Right lobe of liver (tissue), 6 donors: Measurements from ENCODE around the gene TSPAN32. TPM values are rescaled to one million over a fixed set of nuclear protein-coding genes. Genes with fewer than 3 reads are reported as not detected.
"Not testable (repeated sequence)": the region's sequence is repeated elsewhere in the genome, so short reads cannot be mapped to it uniquely, and the experiment has no call there.

Experiments used
- ATAC-seq, 4 donors: fragments of 200-7000 bp; cut with Tn5 transposase; one replicate each; pipeline ENCODE4 v1.9.1; 2020; ENCODE audit warnings: mild to moderate bottlenecking in 4 of 4, moderate library complexity in 4 of 4
- DNase-seq, 3 donors: peaks; one replicate each; pipeline ENCODE4 v3.0.0-alpha.2; 2020
- H3K27ac ChIP-seq, 3 donors: fragments of 200-600 bp; one replicate each; pipeline ENCODE4 v1.8.0; 2022
- H3K27me3 ChIP-seq, 2 donors: fragments of 200-600 bp; one replicate each; pipeline ENCODE4 v1.8.0; 2022
- H3K36me3 ChIP-seq, 4 donors: fragments of 200-600 bp; sonication (generic) in 1 of 4; one replicate each; pipeline versions ENCODE4 v1.5.1 to v1.8.0; 2017 to 2022; ENCODE audit warnings: control low read depth in 1 of 4
- H3K4me1 ChIP-seq, 4 donors: fragments of 200-600 bp; sonication (generic) in 1 of 4; one replicate each; pipeline versions ENCODE4 v1.5.1 to v1.8.0; 2017 to 2022; ENCODE audit warnings: control low read depth in 1 of 4
- H3K4me3 ChIP-seq, 3 donors: fragments of 200-600 bp; one replicate each; pipeline ENCODE4 v1.8.0; 2022
- H3K9me3 ChIP-seq, 4 donors: fragments of 200-600 bp; sonication (generic) in 1 of 4; one replicate each; pipeline versions ENCODE4 v1.5.1 to v1.8.0; 2017 to 2022; ENCODE audit warnings: control low read depth in 1 of 4
- POLR2A ChIP-seq: fragments of 450-650 bp; IDR thresholded peaks from one replicate; pipeline ENCODE4 v1.6.1; 2017; ENCODE audit warnings: antibody characterized with exemption, mild to moderate bottlenecking
- WGBS: methylation state at CpG from one replicate; pipeline ENCODE4 v1.1.6; 2018; ENCODE audit warnings: low coverage, low lambda C conversion rate; ENCODE audit not compliant: insufficient coverage; ENCODE audit errors: missing lambda C conversion rate; 5-methylcytosine and 5-hydroxymethylcytosine counted together
- intact Hi-C, 2 donors: fragments of 100-400 bp; cut with DNase I; formaldehyde crosslinking; loops; one replicate each; pipeline versions ENCODE4 v1.11.2 to v1.14.1; 2022
- total RNA-seq, 6 experiments: library from RNA; depleted of rRNA in 2 of 6; stranded (reverse); fragments of >200 nt in 2 of 6; fragmentation: NEBNext Ultra II Directional in 3 of 6; extraction: Animal tissue kit (Norgen Biotek cat#: 25700) in 3 of 6; gene quantifications; one replicate each; pipeline versions ENCODE4 v1.1.0 to v1.2.4, GENCODE V29; 2016 to 2023
- TF ChIP-seq, protein P1 (sequence below), 4 donors: fragments of 200-600 bp in 3 of 4; fragments of 450-650 bp in 1 of 4; IDR thresholded peaks; one replicate each; pipeline versions ENCODE4 v1.5.1 to v1.8.0; 2016 to 2022; ENCODE audit warnings: antibody characterized with exemption in 4 of 4, mild to moderate bottlenecking in 2 of 4
- donor health status: DM: no; HTN: yes; CAD: no.
- donor health status: DM: no; HTN: no; CAD: no.
- donor health status: DM: no; HTN: no; CAD: no.
- donor health status: DM: no; HTN: yes; CAD: no.
- donor health status: DM: no; HTN: yes; CAD: no.

The TSPAN32 gene
- total RNA-seq, 6 experiments from 2014 or later, result 0.24 to 1.2 (median 0.63) TPM; not detected in 2

DNA sequence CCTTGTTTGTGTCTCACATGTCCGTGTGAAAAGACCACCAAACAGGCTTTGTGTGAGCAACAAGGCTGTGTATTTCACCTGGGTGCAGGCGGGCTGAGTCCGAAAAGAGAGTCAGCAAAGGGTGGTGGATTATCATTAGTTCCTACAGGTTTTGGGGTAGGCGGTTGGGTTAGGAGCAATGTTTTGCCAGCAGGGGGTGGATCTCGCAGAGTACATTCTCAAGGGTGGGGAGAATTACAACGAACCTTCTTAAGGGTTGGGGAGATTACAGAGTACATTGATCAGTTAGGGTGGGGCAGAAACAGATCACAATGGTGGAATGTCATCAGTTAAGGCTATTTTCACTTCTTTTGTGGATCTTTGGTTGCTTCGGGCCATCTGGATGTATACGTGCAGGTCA is 36.9 kb downstream of the TSPAN32 start:
- H3K9me3 ChIP-seq, intact Hi-C loops, H3K4me1 ChIP-seq, H3K27me3 ChIP-seq, ATAC-seq, H3K4me3 ChIP-seq, H3K27ac ChIP-seq, DNase-seq, H3K36me3 ChIP-seq: not testable (repeated sequence)
- 68% methylated on average over 6 of the region's 8 CpGs for WGBS

DNA sequence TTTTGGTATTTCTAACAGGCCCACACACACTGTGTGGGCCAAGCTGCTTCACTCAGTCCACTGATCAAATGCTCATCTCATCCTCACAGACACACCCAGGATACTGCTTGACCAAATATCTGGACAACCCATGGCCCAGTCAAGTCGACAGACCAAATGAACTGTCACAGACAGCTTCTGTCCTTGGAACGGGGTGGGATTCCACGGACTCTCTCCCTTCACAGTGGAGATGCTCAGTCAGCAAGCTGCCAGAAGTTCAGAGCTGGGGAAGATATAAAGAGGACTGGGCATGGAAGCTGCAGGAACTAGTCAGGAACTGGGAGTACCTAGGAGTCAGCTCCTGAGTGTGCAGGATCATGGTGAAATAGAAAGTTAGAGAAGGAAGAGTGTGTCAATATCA is 40.7 kb downstream of the TSPAN32 start:
- no peak overlapping the region for H3K4me3 ChIP-seq
- WGBS, result no CpG with 5 or more reads among the region's 3 CpGs
- no peak for ATAC-seq
- no peak overlapping the region for H3K27ac ChIP-seq
- no peaks in the 10 kb centered on the region for H3K27me3 ChIP-seq
- peaks cover 0 to 7% (median 3%) of the 10 kb centered on the region in 4 donors for H3K4me1 ChIP-seq
- H3K36me3 ChIP-seq, result no peaks in the 10 kb centered on the region
- TF ChIP-seq, protein P1, sequence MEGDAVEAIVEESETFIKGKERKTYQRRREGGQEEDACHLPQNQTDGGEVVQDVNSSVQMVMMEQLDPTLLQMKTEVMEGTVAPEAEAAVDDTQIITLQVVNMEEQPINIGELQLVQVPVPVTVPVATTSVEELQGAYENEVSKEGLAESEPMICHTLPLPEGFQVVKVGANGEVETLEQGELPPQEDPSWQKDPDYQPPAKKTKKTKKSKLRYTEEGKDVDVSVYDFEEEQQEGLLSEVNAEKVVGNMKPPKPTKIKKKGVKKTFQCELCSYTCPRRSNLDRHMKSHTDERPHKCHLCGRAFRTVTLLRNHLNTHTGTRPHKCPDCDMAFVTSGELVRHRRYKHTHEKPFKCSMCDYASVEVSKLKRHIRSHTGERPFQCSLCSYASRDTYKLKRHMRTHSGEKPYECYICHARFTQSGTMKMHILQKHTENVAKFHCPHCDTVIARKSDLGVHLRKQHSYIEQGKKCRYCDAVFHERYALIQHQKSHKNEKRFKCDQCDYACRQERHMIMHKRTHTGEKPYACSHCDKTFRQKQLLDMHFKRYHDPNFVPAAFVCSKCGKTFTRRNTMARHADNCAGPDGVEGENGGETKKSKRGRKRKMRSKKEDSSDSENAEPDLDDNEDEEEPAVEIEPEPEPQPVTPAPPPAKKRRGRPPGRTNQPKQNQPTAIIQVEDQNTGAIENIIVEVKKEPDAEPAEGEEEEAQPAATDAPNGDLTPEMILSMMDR (IDR thresholded peaks at IDR 0.05), result no peak
- TF ChIP-seq POLR2A, result no peak
- intact Hi-C loops, result no loop called here
- DNase-seq, result no peak
- no peaks in the 10 kb centered on the region for H3K9me3 ChIP-seq

DNA sequence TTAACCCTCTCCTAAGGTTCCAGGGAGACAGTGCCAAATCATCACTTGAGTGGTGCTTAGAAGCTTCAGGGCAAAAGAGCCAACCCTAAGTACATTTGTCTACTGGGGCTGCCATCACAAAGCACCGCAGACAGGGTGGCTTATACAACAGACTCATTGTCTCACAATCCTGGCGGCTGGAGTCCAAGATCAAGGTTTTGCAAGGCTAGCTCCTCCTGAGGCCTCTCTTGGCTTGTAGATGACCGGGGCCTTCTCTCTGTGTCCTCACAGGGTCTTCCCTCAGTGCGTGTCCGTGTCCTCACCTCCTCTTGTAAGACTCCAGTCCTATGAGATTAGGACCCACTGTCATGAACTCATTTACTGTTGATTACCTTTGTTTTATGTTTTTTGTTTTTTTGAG is 41.2 kb downstream of the TSPAN32 start:
- WGBS, result 79% methylated on average over 4 of the region's 5 CpGs
- intact Hi-C loops, result no loop called here

DNA sequence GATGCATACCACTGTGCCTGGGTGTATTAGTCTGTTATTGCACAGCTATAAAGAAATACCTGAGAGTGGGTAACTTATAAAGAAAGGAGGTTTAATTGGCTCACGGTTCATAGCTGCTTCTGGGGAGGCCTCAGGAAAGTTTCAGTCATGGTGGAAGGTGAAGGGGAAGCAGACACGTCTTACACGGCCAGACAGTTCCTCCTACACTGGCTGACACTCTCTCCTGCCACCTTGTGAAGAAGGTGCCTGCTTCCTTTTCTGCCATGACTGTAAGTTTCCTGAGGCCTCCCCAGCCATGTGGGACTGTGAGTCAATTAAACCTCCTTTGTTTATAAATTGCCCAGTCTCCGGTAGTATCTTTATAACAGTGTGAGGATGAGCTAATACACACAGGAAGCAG is 41.7 kb downstream of the TSPAN32 start:
- intact Hi-C loops, result no loop called here
- ATAC-seq (no peak), DNase-seq (no peak)
- no peaks in the 10 kb centered on the region for H3K36me3 ChIP-seq
- TF ChIP-seq POLR2A, result no peak
- TF ChIP-seq, protein P1 (IDR thresholded peaks at IDR 0.05), result no peak
- 71% methylated on average over 3 of the region's 4 CpGs for WGBS
- no peaks in the 10 kb centered on the region for H3K27me3 ChIP-seq
- peaks cover 0 to 13% (median 6%) of the 10 kb centered on the region in 4 donors for H3K4me1 ChIP-seq
- no peak overlapping the region for H3K27ac ChIP-seq
- no peaks in the 10 kb centered on the region for H3K9me3 ChIP-seq
- H3K4me3 ChIP-seq, result no peak overlapping the region

More for the DNA sequence above, 41.2 kb downstream of the TSPAN32 start:
- Histone ChIP-seq H3K36me3 (no peaks in the 10 kb centered on the region), H3K4me1 (peaks cover 0 to 11% (median 5%) of the 10 kb centered on the region in 4 donors), H3K9me3 (no peaks in the 10 kb centered on the region), H3K4me3 (no peak overlapping the region), H3K27ac (no peak overlapping the region), H3K27me3 (no peaks in the 10 kb centered on the region)
- DNase-seq (no peak), ATAC-seq (no peak)
- TF ChIP-seq, protein P1 (IDR thresholded peaks at IDR 0.05), result no peak
- no peak for TF ChIP-seq POLR2A

DNA sequence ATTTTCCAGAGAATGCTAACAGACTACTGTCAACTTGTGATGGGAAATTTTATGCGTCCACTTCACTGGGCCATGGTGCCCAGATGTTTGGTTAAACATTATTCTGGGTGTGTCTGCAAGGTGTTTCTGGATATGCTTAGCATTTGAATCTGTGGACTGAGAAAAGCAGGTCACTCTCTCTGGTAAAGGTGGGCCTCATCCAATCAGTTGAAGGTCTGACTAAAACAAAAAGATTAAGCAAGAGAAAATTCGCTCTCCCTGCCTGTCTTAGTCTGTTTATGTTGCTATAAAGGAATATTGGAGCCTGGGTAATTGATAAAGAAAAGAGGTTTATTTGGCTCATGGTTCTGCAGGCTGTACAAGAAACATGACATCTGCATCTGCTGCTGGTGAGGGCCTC is 43.2 kb downstream of the TSPAN32 start:
- 79% methylated on average over 2 of the region's 2 CpGs for WGBS
- DNase-seq (no peak), ATAC-seq (no peak)
- no peak overlapping the region for H3K4me3 ChIP-seq
- no peaks in the 10 kb centered on the region for H3K36me3 ChIP-seq
- H3K4me1 ChIP-seq, result peaks cover 0 to 13% (median 6%) of the 10 kb centered on the region in 4 donors
- H3K27ac ChIP-seq, result no peak overlapping the region
- H3K27me3 ChIP-seq, result no peaks in the 10 kb centered on the region
- intact Hi-C loops, result no loop called here
- TF ChIP-seq POLR2A, result no peak
- TF ChIP-seq, protein P1 (IDR thresholded peaks at IDR 0.05), result no peak
- H3K9me3 ChIP-seq, result no peaks in the 10 kb centered on the region
